Left lung (tissue), 10 donors: ENCODE measurements around the gene JMJD1C. TPM values are rescaled to one million over a fixed set of nuclear protein-coding genes. Genes with fewer than 3 reads are reported as not detected.

Source experiments
- ATAC-seq: fragments of 200-7000 bp; cut with Tn5 transposase; one replicate; pipeline ENCODE4 v1.9.1; 2020; ENCODE audit warnings: moderate library complexity
- DNase-seq, 4 donors: peaks; one replicate each; pipeline ENCODE4 v3.0.0-alpha.2; 2013 to 2020
- H3K27ac ChIP-seq, 2 donors: fragments of 200-600 bp; sonication (generic) in 1 of 2; one replicate each; pipeline versions ENCODE4 v1.5.0 to v1.8.0; 2020 to 2021
- H3K27me3 ChIP-seq, 2 donors: fragments of 200-600 bp; sonication (generic) in 1 of 2; one replicate each; pipeline versions ENCODE4 v1.5.0 to v1.8.0; 2020 to 2021
- H3K36me3 ChIP-seq, 2 donors: fragments of 200-600 bp; sonication (generic) in 1 of 2; one replicate each; pipeline versions ENCODE4 v1.5.0 to v1.8.0; 2020 to 2021
- H3K4me1 ChIP-seq, 2 donors: fragments of 200-600 bp; one replicate each; pipeline ENCODE4 v1.8.0; 2021
- H3K4me3 ChIP-seq, 2 donors: fragments of 200-600 bp; sonication (generic) in 1 of 2; one replicate each; pipeline versions ENCODE4 v1.5.0 to v1.8.0; 2020 to 2021; ENCODE audit warnings: mild to moderate bottlenecking in 1 of 2
- H3K9me3 ChIP-seq, 2 donors: fragments of 200-600 bp; sonication (generic) in 1 of 2; one replicate each; pipeline versions ENCODE4 v1.5.0 to v1.8.0; 2020 to 2021
- intact Hi-C, 2 donors: fragments of 100-400 bp; cut with DNase I; formaldehyde crosslinking; loops; one replicate each; pipeline versions ENCODE4 v1.11.2 to v1.14.2; 2022
- polyA plus RNA-seq, 6 donors: library from polyadenylated mRNA; unstranded; fragments of 120-200 nt; gene quantifications; one replicate each; pipeline ENCODE4 v1.2.1, GENCODE V29; 2013; ENCODE audit not compliant: insufficient read length in 6 of 6
- total RNA-seq, 2 donors: library from RNA; stranded (reverse); fragmentation: NEBNext Ultra II Directional; extraction: Animal tissue kit (Norgen Biotek cat#: 25700); gene quantifications; one replicate each; pipeline ENCODE4 v1.2.1, GENCODE V29; 2021
- TF ChIP-seq, protein P1 (sequence below), 2 donors: fragments of 200-600 bp; sonication (generic) in 1 of 2; IDR thresholded peaks; one replicate each; pipeline versions ENCODE4 v1.5.0 to v1.8.0; 2021; ENCODE audit warnings: antibody characterized with exemption in 2 of 2
- donor health status: DM: no; HTN: yes; CAD: no.
- donor health status: DM: no; HTN: no; CAD: no.

The JMJD1C gene
- total and polyA plus RNA-seq, 8 donors: 68.0 to 130 (median 98.6) TPM

DNA sequence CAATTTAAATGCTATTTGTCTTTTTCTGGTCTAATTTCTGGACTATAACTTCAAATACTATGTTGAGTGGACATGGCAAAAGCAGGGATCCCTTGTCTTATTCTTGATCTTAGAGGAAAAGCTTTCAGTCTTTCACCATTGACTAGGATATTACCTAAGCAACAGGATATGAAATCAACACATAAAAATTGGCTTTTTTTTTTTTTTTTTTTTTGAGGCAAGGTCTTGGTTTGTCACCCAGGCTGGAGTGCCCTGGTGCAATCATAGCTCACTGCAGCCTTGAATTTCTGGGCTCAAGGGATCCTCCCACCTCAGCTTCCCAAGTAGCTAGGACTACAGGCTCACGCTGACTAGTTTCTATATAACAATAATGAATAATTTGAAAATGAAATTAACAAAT lies 90.8 kb downstream of the JMJD1C start:
- DNase-seq: no peak
- TF ChIP-seq, protein P1, sequence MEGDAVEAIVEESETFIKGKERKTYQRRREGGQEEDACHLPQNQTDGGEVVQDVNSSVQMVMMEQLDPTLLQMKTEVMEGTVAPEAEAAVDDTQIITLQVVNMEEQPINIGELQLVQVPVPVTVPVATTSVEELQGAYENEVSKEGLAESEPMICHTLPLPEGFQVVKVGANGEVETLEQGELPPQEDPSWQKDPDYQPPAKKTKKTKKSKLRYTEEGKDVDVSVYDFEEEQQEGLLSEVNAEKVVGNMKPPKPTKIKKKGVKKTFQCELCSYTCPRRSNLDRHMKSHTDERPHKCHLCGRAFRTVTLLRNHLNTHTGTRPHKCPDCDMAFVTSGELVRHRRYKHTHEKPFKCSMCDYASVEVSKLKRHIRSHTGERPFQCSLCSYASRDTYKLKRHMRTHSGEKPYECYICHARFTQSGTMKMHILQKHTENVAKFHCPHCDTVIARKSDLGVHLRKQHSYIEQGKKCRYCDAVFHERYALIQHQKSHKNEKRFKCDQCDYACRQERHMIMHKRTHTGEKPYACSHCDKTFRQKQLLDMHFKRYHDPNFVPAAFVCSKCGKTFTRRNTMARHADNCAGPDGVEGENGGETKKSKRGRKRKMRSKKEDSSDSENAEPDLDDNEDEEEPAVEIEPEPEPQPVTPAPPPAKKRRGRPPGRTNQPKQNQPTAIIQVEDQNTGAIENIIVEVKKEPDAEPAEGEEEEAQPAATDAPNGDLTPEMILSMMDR (IDR thresholded peaks at IDR 0.05): no peak
- Histone ChIP-seq H3K4me3 (no peak overlapping the region), H3K36me3 (peaks cover 0 to 2% of the 10 kb centered on the region in 2 donors), H3K27ac (no peak overlapping the region), H3K4me1 (peaks cover 0 to 27% of the 10 kb centered on the region in 2 donors), H3K27me3 (no peaks in the 10 kb centered on the region), H3K9me3 (no peaks in the 10 kb centered on the region)
- no peak for ATAC-seq
- intact Hi-C loops: no loop called here

DNA sequence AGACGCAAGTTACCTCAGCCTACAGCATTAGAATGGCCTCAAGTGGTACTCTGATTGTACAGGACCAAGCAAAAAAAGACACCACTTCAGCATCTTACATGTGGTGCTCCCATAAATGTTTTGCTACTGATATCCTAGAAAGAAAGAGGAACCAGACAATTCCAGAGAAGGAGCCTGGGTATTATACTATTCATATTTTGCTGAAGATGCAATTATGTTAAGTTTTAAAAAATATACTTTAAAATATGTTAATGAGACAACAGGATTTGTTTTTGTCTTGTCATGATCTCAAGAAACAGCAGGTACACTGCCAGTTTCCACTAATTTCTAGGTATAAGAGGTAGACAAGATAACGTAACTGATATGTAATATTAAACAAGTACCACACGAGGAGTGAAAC lies 92.6 kb downstream of the JMJD1C start:
- H3K4me1 ChIP-seq: peaks cover 0 to 32% of the 10 kb centered on the region in 2 donors
- H3K27me3 ChIP-seq: no peaks in the 10 kb centered on the region
- no peak overlapping the region for H3K4me3 ChIP-seq
- H3K9me3 ChIP-seq: no peaks in the 10 kb centered on the region
- intact Hi-C loops: no loop called here
- DNase-seq: no peak
- no peaks in the 10 kb centered on the region for H3K36me3 ChIP-seq
- TF ChIP-seq, protein P1 (IDR thresholded peaks at IDR 0.05): no peak
- no peak overlapping the region for H3K27ac ChIP-seq
- ATAC-seq: no peak

DNA sequence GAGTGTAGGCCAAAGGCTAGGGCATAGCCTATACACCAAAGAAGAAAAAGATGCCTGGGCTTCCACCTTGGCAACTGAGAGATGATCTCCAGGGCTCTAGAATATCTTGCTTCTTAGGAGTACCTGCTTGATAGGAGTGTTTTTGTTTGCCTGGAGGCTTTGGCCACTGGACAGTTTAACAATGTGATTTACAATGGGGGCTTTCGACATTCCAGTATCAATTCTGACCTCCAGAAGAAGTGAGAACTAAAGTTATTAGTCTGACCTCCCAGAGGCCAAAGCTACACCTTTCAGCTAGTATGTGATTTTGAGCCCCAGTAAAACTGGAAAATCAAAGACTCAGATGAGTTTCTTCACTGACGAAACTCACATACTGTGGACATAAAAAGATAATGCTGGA lies 96.1 kb downstream of the JMJD1C start:
- TF ChIP-seq, protein P1 (IDR thresholded peaks at IDR 0.05): no peak
- Histone ChIP-seq H3K27me3 (no peaks in the 10 kb centered on the region), H3K4me1 (peaks cover 0 to 5% of the 10 kb centered on the region in 2 donors), H3K9me3 (no peaks in the 10 kb centered on the region), H3K27ac (no peak overlapping the region), H3K4me3 (no peak overlapping the region), H3K36me3 (no peaks in the 10 kb centered on the region)
- intact Hi-C loops: no loop called here
- ATAC-seq (no peak), DNase-seq (no peak)

DNA sequence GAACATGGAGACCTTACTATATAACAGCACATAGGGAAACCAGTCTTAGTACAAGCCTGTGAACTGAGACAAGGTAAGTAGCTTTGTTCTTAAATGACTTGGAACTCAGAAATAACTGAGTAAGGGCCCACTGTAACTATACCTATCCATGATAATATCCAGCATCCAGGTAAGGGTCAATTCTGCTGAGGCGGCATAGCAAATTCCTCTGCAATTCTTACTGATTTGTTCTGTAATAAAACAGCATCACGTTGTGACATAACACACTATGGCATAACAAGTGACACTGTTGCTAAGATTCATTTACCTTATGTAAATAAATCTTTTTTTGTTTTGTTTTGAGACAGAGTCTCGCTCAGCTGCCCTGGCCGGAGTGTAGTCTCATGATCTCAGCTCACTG lies 97.4 kb downstream of the JMJD1C start:
- Histone ChIP-seq H3K27me3 (no peaks in the 10 kb centered on the region), H3K4me3 (no peak overlapping the region), H3K27ac (no peak overlapping the region), H3K4me1 (peaks cover 0 to 5% of the 10 kb centered on the region in 2 donors), H3K9me3 (no peaks in the 10 kb centered on the region), H3K36me3 (no peaks in the 10 kb centered on the region)
- TF ChIP-seq, protein P1 (IDR thresholded peaks at IDR 0.05): no peak
- intact Hi-C loops: no loop called here
- ATAC-seq: no peak
- DNase-seq: no peak

DNA sequence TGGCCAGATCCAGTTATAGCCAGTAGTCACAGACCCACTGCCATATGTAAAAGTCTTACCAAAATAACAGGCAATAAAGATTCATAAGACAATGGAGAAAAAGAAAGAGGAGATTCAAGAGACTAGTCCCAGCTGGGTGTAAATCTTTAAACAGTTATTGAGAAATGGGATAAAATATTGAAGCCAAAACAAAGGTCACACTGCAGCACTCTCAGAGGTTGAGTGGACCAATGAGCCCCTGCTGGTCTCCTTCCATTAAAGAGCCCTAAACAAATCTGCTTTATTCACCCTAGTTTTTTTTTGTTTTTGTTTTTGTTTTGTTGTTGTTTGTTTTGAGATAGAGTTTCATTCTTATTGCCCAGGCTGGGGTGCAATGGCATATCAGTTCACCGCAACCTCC lies 98.8 kb downstream of the JMJD1C start:
- H3K4me1 ChIP-seq: peaks cover 0 to 5% of the 10 kb centered on the region in 2 donors
- H3K4me3 ChIP-seq: no peak overlapping the region
- TF ChIP-seq, protein P1 (IDR thresholded peaks at IDR 0.05): no peak
- H3K27me3 ChIP-seq: no peaks in the 10 kb centered on the region
- DNase-seq (no peak), ATAC-seq (no peak)
- H3K36me3 ChIP-seq: no peaks in the 10 kb centered on the region
- H3K9me3 ChIP-seq: no peaks in the 10 kb centered on the region
- intact Hi-C loops: no loop called here
- H3K27ac ChIP-seq: no peak overlapping the region
